DOHH2 (cell line): ENCODE data around the gene ARID3A.

ENCODE experiments used
- EZH2phosphoT487 ChIP-seq: fragments of 200-600 bp; sonication (generic); IDR thresholded peaks from 2 replicates; pipeline ENCODE4 v1.6.1; 2017; ENCODE audit warnings: borderline replicate concordance, mild to moderate bottlenecking, antibody characterized with exemption, low read length, moderate library complexity, mixed read lengths
- TF ChIP-seq, protein P1 (sequence below): fragments of 200-600 bp; sonication (generic); IDR thresholded peaks from one replicate; pipeline ENCODE4 v1.5.1; 2014; ENCODE audit warnings: antibody characterized with exemption, mild to moderate bottlenecking, low read depth, low read length; ENCODE audit not compliant: poor library complexity, severe bottlenecking

DNA sequence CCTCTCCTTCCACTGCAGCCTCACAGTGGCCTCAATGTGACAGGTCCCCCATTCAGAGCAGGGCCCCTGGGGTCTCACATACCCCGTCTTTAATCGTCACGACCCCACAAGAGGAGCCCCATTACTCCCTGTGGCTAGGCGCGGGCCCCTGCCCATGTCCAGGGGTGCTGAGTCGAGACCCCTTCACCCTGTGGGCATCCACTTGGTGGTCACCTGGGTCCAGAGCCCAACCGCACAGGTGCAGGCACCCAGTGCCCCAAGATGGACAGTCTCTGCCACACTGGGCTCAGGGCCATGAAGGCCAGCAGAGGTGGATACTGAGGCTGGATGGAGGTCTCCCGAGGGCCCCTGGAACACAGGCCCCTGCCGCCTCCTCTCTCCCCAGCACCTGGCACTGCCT, 92.1 kb downstream of the ARID3A start:
- TF ChIP-seq, protein P1, sequence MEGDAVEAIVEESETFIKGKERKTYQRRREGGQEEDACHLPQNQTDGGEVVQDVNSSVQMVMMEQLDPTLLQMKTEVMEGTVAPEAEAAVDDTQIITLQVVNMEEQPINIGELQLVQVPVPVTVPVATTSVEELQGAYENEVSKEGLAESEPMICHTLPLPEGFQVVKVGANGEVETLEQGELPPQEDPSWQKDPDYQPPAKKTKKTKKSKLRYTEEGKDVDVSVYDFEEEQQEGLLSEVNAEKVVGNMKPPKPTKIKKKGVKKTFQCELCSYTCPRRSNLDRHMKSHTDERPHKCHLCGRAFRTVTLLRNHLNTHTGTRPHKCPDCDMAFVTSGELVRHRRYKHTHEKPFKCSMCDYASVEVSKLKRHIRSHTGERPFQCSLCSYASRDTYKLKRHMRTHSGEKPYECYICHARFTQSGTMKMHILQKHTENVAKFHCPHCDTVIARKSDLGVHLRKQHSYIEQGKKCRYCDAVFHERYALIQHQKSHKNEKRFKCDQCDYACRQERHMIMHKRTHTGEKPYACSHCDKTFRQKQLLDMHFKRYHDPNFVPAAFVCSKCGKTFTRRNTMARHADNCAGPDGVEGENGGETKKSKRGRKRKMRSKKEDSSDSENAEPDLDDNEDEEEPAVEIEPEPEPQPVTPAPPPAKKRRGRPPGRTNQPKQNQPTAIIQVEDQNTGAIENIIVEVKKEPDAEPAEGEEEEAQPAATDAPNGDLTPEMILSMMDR = no peak
- TF ChIP-seq EZH2phosphoT487 = no peak
